CD4-positive, alpha-beta T cell treated with Interleukin-12 subunit alpha and Interleukin-12 subunit beta, for 1 hour (primary cell): Measurements from ENCODE around the gene CTNNBL1.

Experiments
- DNase-seq: peaks from one replicate; pipeline ENCODE4 v3.0.0-alpha.2; 2020

CTNNBL1 gene

DNA sequence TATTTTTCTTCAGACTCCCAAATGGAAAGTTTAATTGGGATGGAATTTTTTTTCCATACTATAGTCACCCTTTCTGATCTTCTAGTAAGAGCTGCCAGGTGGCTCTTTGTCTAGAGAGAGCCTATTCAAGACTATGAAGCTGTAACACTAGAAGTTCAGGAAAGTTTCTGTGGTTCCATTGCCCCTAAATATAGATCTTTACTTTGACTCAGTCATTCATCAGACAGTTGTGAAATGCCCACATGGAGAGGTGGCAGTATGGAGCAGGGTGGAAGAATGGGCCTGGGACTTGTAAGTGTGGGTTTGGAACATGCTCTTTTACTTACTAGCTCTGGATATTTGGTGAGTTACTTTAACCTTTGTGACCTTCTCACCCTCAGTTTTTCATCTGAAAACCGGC lies 87.8 kb downstream of the CTNNBL1 start:
- DNase-seq = no peak

GRCh38 chr20:37786043-37786442 lies 92.2 kb downstream of the CTNNBL1 start:
- DNase-seq = no peak

- DNase-seq = no peak
These were observed 95.6 kb downstream of the CTNNBL1 start for GRCh38 chr20:37789408-37789807.

- DNase-seq = no peak
These were observed 97.1 kb downstream of the CTNNBL1 start for GRCh38 chr20:37790900-37791299.

DNA sequence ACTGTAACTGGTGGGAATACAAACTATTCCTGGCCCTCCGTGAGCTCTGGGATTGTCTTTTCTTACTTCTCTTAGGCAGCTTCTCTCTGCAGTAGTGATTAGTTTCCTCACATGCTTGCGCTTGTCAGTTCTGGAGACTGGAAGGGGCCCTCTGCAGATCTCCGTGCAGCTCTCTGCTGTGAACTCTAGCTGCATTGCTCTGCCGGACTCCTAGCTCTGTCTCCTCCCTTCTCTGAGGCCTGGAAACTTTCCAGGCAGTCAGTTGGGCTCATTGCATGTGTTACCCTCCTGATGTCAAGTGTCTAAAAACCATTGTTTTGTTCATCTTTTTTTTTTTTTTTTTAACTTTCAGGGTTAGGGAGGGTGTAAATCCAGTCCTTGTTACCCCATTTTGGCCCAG lies 102.3 kb downstream of the CTNNBL1 start:
- DNase-seq = no peak

DNA sequence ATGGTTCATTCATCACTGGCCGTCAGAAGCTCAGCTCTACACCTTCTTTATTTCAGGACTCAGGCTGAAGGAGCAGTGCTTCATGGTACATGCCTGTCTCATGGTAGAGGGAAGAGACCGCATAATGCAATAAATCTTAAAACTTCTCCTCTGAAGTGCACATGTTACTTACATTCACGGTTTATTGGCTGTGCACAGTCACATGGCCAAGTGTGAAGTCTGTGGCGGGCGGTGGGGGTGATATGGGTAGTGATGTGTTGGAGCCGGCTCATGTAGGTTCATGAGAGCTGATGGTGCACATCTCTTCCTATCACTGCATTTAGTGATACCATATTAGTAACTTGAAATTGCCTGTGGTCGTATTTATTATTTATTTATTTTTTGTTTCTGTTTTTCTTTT lies 102.9 kb downstream of the CTNNBL1 start:
- no peak for DNase-seq

DNA sequence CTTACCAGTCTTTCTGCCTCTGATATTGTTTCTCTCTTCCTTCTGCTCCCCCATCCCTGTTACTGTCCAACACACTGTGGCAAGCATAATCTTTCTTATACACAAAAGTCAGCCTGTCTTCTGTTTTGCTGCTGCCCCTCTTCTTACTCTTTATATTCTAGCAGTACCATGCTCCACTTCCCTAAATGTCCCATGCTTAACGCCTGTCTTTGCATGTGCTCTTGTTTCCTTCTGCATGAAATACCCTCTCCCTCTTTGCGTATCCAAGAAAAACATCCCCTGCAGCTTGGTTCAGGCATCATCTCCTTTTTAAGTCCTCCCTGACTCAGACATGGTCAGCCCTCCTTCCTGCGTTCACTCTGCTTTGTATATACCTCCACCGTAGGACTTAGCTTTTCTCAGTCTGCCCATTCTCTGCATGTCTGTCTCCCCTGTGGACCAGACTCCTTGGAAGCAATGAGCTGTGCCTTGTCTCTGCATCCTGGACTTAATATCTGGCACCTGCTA lies 103.9 kb downstream of the CTNNBL1 start:
- no peak for DNase-seq

DNA sequence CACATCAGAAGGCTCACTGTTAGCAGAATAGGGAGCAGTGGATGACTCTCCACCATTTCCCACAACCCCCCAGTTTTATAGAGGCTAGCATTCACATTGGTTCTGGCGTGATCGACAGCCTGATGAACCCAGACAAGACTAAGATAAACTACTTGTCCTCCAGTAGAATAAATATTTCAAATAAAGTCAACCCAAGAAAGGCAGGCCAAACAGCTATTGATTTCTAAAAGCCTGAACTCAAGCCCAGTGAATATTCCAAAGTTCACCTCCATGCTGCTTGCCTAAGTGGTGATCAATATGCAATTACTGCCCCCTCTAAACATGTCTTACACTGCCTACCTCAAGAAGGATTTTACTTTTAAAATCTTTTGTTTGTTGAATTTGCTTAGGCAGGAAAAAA lies 104.5 kb downstream of the CTNNBL1 start:
- no peak for DNase-seq

- DNase-seq = no peak
These were observed 106.8 kb downstream of the CTNNBL1 start for GRCh38 chr20:37800618-37801017.

DNA sequence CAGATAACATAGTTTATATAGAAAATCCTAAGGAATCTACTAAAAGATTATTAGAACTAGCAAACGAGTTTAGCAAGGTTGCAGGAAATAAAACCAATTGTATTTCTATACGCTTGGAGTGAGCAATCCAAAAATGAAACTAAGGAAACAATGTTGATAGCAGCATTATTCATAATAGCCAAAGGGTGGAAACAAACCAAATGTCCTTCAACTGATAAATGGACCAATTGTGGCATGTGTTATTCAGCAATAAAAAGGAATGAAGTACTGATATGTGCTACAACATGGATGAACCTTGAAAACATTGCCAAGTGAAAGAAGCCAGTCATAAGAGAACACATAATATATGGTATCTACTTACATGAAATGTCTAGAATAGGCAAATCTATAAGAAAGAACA lies 108.1 kb downstream of the CTNNBL1 start:
- no peak for DNase-seq

GRCh38 chr20:37803438-37804307 lies 109.8 kb downstream of the CTNNBL1 start:
- no peak for DNase-seq

GRCh38 chr20:37804584-37805566 lies 111.0 kb downstream of the CTNNBL1 start:
- DNase-seq = no peak

DNA sequence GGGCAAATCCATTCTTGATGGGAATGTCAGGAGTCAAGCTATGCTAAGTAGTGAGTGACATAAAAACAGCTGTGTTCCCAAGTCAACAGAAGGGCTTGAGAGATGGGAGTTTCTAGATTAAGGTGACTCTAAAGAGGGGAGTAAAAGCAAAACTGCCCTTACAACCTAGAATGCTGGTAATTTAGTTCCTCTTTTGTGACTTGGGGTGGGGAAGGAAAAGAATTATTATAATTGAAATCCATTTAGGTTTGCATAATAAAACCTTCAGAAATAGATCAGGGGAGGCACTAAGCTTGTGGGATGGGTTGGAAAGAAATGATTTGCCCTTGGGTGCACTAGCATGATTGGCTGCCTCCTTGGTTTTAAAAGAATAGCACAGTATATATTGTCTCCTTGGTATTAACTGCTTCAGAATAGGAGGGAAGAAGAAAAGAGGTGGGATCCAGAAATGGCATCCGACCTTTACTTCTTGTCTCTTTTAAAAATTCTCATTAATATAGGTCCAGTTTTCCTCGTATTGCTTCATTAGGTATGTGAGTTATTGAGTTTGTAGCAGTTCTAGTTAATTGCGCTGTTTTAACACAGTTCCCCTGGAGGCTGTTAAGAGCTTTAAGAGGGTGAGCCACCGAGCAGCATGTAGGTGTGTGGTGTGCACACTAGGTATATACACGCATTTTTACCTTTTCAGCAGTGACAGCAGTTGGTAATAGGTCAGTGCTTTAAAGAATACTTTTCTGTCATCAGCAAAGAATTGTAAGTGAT lies 113.8 kb downstream of the CTNNBL1 start:
- no peak for DNase-seq

- DNase-seq = no peak
These were observed 114.6 kb downstream of the CTNNBL1 start for GRCh38 chr20:37808233-37809070.

GRCh38 chr20:37810027-37810426 lies 116.2 kb downstream of the CTNNBL1 start:
- no peak for DNase-seq

DNA sequence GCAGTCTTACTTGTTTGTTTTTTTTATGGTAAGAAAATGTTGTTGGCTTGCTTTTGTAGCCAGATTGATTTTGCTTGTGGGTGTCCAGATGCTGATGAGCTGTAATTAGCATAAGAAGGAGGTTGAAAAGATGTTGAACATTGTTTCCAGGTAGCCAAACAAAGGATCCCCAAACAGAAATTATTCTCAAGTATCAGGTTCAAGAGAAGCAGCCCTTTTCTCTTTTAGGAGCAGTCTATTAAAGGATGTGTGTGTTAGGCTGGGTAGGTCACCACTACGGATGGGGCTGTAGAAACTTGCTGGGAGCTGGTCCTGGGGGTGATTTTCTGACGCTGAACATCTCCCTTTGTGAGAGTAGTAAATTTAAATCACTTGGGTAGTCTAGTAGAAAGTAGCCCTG lies 122.2 kb downstream of the CTNNBL1 start:
- DNase-seq = no peak

- DNase-seq = no peak
These were observed 122.9 kb downstream of the CTNNBL1 start for GRCh38 chr20:37816726-37817125.

DNA sequence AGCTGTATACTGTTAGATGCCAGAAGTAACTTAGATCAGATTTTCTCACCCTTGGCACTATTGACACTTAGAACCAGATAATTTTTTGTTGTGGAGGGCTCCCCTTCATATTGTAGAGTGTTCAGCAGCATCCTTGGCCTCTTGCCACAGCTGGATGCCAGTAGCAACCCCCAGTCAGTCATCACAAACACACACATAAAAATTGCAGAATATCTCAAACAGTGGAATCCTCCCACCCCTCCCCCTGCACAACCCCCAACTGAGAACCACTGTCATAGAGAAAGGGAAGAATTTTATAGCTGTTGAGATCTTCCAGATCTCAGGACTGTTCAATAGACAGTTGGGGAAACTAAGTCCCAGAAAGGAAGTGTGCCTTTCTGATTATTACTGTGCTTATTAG lies 127.9 kb downstream of the CTNNBL1 start:
- no peak for DNase-seq

DNA sequence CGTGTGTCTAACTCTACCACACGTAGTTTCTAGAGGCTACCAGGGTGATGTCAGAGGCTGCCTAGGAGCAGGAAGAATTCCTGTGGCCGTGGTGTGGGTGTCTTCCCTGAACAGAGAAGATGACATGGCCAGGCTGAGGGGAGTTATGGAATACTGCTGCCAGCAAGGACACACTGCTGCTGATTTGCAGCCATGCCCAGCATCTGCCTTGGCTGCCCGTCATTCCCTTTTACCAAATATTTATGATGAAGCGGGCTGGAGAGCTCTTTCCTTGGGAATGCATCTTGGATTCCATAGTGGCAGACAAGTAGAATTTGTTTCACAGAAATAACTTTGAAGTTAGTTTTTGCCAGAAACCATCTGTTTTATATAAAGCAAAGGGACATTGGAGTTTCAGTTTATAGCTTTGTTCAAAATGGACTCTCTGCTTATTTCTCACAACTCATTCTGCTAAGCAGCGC lies 128.3 kb downstream of the CTNNBL1 start:
- DNase-seq = no peak

- no peak for DNase-seq
These were observed 129.6 kb downstream of the CTNNBL1 start for GRCh38 chr20:37823296-37823980.

GRCh38 chr20:37827605-37828004 lies 133.8 kb downstream of the CTNNBL1 start:
- DNase-seq = no peak
